Muscle of leg (tissue), 11 donors: ENCODE results near the gene LDB2. TPM values are rescaled to one million over a fixed set of nuclear protein-coding genes. Genes with fewer than 3 reads are reported as not detected.
A peak's percentile ranks its signal among the peaks of the same experiment; 100 is the strongest.

Source experiments
- DNase-seq: peaks from one replicate; pipeline ENCODE4 v3.0.0; 2013
- H3K27ac ChIP-seq: one replicate; pipeline ENCODE4 v1.5.1; 2013; ENCODE audit warnings: mild to moderate bottlenecking, low read length, control low read depth
- H3K27me3 ChIP-seq: one replicate; pipeline ENCODE4 v1.6.1; 2013; ENCODE audit warnings: low read length; ENCODE audit not compliant: control insufficient read depth, insufficient read depth
- H3K36me3 ChIP-seq: one replicate; pipeline ENCODE4 v1.6.1; 2013; ENCODE audit warnings: low read length; ENCODE audit not compliant: control insufficient read depth, insufficient read depth
- H3K4me1 ChIP-seq: one replicate; pipeline ENCODE4 v1.6.1; 2013; ENCODE audit warnings: low read length; ENCODE audit not compliant: control insufficient read depth, insufficient read depth
- H3K4me3 ChIP-seq: one replicate; pipeline ENCODE4 v1.5.1; 2013; ENCODE audit warnings: low read length, control low read depth
- H3K9me3 ChIP-seq: replicated peaks from 2 replicates; pipeline ENCODE4 v1.6.1; 2013; ENCODE audit warnings: low read depth, low read length; ENCODE audit not compliant: control insufficient read depth
- WGBS: methylation state at CpG from one replicate; pipeline ENCODE4 v1.1.5; 2013; ENCODE audit warnings: missing lambda C conversion rate; ENCODE audit not compliant: insufficient coverage; 5-methylcytosine and 5-hydroxymethylcytosine counted together
- polyA plus RNA-seq, 8 donors: library from polyadenylated mRNA; unstranded; fragments of 120-200 nt; gene quantifications; one replicate each; pipeline versions ENCODE4 v1.2.1 to v1.2.3, GENCODE V29; 2013; ENCODE audit warnings: inconsistent platforms in 1 of 8, low replicate concordance in 1 of 8; ENCODE audit not compliant: insufficient read length in 8 of 8, insufficient read depth in 1 of 8
- total RNA-seq: library from RNA; stranded (reverse); fragments of 120-200 nt; gene quantifications from one replicate; pipeline ENCODE4 v1.2.4, GENCODE V29; 2013

LDB2 gene
- total and polyA plus RNA-seq, 9 donors, result 38.5 to 57.2 (median 48.4) TPM

DNA sequence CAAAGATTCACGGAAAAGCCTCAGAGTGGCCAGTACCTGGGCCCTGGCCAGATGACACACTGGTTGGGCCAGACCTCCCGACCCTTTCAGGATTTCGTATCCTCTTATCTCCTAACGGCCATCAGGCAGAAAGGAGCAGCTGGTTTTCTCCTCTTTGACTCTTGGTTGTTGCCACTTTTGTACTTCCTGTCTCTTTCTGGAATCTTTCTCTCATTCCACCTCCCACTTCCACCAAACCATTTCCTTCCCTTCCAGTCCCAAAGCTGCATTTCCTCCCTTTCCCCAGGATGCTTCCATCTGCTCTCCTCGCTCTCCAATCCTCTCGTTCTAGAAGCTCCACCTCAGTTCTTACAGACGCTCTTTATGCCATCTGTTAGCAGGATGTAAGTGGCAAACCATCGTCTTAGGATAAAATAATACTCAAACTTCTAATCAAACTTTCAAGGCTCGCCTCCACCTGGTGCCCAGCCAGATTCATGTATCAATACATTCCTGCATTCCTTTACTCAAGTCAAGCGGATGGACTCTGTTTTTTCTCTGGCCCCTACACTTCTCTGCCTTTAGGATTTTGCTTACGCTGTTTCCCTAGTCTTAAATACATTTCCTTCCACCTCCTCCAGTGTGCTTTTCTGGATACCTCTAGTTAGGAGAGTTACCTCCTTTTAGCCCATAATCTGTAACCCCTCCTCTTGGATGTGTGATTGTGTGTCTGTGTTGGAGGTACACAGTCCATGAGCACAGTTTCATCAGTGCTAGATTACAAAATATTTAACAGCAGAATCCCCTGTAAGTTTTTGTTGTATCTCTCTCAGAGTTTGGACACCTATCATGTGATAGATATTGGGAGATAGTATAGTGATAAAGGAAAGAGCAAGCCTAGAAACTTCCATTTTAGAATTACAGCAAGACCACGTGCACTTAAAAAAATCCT, 70.4 kb downstream of the LDB2 start:
- WGBS, result 55% methylated on average over 8 of the region's 12 CpGs
- Histone ChIP-seq H3K36me3 (no peaks in the 10 kb centered on the region), H3K27me3 (no peaks in the 10 kb centered on the region), H3K4me3 (no peak overlapping the region), H3K9me3 (no peaks in the 10 kb centered on the region), H3K4me1 (no peaks in the 10 kb centered on the region), H3K27ac (peak overlapping the region; percentile 1)
- DNase-seq, result no peak

GRCh38 chr4:16827045-16827444, 71.4 kb downstream of the LDB2 start:
- WGBS, result no CpG with 5 or more reads among the region's 4 CpGs
- Histone ChIP-seq H3K9me3 (no peaks in the 10 kb centered on the region), H3K4me1 (no peaks in the 10 kb centered on the region), H3K27me3 (no peaks in the 10 kb centered on the region), H3K27ac (no peak overlapping the region), H3K36me3 (no peaks in the 10 kb centered on the region), H3K4me3 (no peak overlapping the region)
- no peak for DNase-seq

GRCh38 chr4:16826406-16826910, 72.0 kb downstream of the LDB2 start:
- DNase-seq, result no peak
- Histone ChIP-seq H3K9me3 (no peaks in the 10 kb centered on the region), H3K27me3 (no peaks in the 10 kb centered on the region), H3K4me3 (no peak overlapping the region), H3K27ac (no peak overlapping the region), H3K36me3 (no peaks in the 10 kb centered on the region), H3K4me1 (no peaks in the 10 kb centered on the region)
- WGBS, result no CpG with 5 or more reads among the region's 3 CpGs

- peaks cover 4% of the 10 kb centered on the region for H3K4me1 ChIP-seq
- H3K4me3 ChIP-seq, result no peak overlapping the region
- no peaks in the 10 kb centered on the region for H3K36me3 ChIP-seq
- H3K27me3 ChIP-seq, result no peaks in the 10 kb centered on the region
- no CpG with 5 or more reads among the region's 4 CpGs for WGBS
- no peak for DNase-seq
- H3K27ac ChIP-seq, result no peak overlapping the region
- H3K9me3 ChIP-seq, result no peaks in the 10 kb centered on the region
Measured at GRCh38 chr4:16824278-16824806, 74.1 kb downstream of the LDB2 start.

DNA sequence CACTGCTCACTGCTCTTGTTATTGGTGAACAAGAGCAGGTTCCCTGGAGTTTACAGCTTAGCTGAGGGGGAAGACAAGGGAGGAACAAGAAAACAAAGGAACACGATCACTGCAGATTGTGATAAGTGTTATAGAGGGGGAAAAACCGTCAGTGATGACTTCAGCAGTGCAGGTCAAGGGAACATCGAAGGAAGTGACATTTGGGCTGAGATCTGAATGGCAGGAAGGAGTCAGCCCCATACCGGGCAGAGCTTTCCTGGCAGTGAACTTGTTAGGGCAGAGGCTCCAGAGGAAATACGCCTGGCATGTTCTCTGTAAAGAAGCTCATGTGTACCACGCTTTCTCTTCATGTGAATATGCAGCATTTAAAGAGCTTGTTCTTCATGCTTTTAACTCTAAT, 78.1 kb downstream of the LDB2 start:
- H3K4me3 ChIP-seq, result no peak overlapping the region

DNA sequence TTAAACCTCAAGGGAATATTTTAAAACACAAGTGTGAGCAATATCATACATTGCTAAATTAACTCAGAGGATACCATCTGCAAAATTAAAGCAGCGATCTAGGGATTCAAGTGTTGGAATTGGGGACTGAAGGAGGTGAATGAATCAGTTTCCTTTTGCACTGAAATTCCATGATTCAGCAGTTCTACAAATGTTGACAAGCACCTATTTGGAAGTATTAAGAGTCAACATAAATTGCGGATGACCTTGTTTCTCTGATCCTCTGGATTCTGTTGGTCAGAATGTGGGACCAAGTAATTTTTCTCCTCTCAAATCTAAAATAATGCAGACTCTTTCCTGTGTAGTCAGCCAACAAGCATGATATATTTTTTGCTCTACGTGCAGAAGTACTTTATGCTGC, 78.8 kb downstream of the LDB2 start:
- H3K36me3 ChIP-seq, result no peaks in the 10 kb centered on the region
- no CpG with 5 or more reads among the region's 3 CpGs for WGBS
- peaks cover 4% of the 10 kb centered on the region for H3K4me1 ChIP-seq
- H3K4me3 ChIP-seq, result no peak overlapping the region
- peak overlapping the region; percentile 6 for H3K27ac ChIP-seq
- no peaks in the 10 kb centered on the region for H3K27me3 ChIP-seq
- no peaks in the 10 kb centered on the region for H3K9me3 ChIP-seq
- DNase-seq, result no peak

More for the DNA sequence above, 78.1 kb downstream of the LDB2 start:
- 38% methylated on average over 5 of the region's 6 CpGs for WGBS
- no peaks in the 10 kb centered on the region for H3K27me3 ChIP-seq
- no peaks in the 10 kb centered on the region for H3K9me3 ChIP-seq
- peaks cover 4% of the 10 kb centered on the region for H3K4me1 ChIP-seq
- H3K36me3 ChIP-seq, result no peaks in the 10 kb centered on the region
- peak; percentile 25 for DNase-seq
- peak overlapping the region; percentile 38 for H3K27ac ChIP-seq

- H3K36me3 ChIP-seq, result no peaks in the 10 kb centered on the region
- H3K4me1 ChIP-seq, result peaks cover 4% of the 10 kb centered on the region
- no peak overlapping the region for H3K4me3 ChIP-seq
- WGBS, result no CpG with 5 or more reads among the region's 3 CpGs
- no peak overlapping the region for H3K27ac ChIP-seq
- H3K9me3 ChIP-seq, result no peaks in the 10 kb centered on the region
- DNase-seq, result no peak
- no peaks in the 10 kb centered on the region for H3K27me3 ChIP-seq
Measured at GRCh38 chr4:16818005-16818404, 80.4 kb downstream of the LDB2 start.

- 100% methylated on average over 1 of the region's 1 CpG for WGBS
- peaks cover 4% of the 10 kb centered on the region for H3K4me1 ChIP-seq
- H3K9me3 ChIP-seq, result no peaks in the 10 kb centered on the region
- no peaks in the 10 kb centered on the region for H3K36me3 ChIP-seq
- no peaks in the 10 kb centered on the region for H3K27me3 ChIP-seq
- H3K27ac ChIP-seq, result no peak overlapping the region
- H3K4me3 ChIP-seq, result no peak overlapping the region
- no peak for DNase-seq
Measured at GRCh38 chr4:16817286-16817685, 81.2 kb downstream of the LDB2 start.

GRCh38 chr4:16814361-16814760, 84.1 kb downstream of the LDB2 start:
- no peaks in the 10 kb centered on the region for H3K9me3 ChIP-seq
- 50% methylated on average over 1 of the region's 1 CpG for WGBS
- no peak overlapping the region for H3K27ac ChIP-seq
- H3K4me1 ChIP-seq, result no peaks in the 10 kb centered on the region
- DNase-seq, result no peak
- no peaks in the 10 kb centered on the region for H3K27me3 ChIP-seq
- H3K36me3 ChIP-seq, result no peaks in the 10 kb centered on the region
- H3K4me3 ChIP-seq, result no peak overlapping the region

DNA sequence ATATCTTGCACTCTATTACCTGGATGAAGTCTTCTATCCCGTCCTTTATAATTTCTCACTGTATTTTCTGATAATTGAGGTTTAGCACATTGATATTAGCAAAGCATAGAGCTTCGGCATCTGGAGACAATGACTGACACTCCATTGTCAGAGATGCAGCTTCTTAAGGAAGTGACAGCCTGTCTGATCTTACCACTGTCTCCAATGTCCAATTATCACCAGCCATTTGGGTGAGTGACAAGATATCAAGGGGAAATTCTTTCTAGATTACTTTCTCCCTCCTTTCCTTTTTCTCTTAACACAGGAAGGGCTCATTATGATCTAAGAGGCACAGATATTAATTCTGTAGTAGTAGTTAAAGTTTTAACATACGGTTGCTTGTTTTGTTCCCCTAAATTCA, 86.4 kb downstream of the LDB2 start:
- no peak overlapping the region for H3K27ac ChIP-seq
- H3K27me3 ChIP-seq, result no peaks in the 10 kb centered on the region
- no peak for DNase-seq
- H3K4me1 ChIP-seq, result no peaks in the 10 kb centered on the region
- H3K4me3 ChIP-seq, result no peak overlapping the region
- no CpG with 5 or more reads among the region's 3 CpGs for WGBS
- H3K36me3 ChIP-seq, result no peaks in the 10 kb centered on the region
- H3K9me3 ChIP-seq, result no peaks in the 10 kb centered on the region
